Muscle layer of duodenum (tissue), 2 donors: ENCODE results near the gene TBC1D22A.

Source experiments
- H3K27ac ChIP-seq: one replicate; pipeline ENCODE4 v1.7.0; 2013; ENCODE audit warnings: mild to moderate bottlenecking, low read length
- H3K27me3 ChIP-seq: one replicate; pipeline ENCODE4 v1.7.0; 2013; ENCODE audit warnings: low read depth, mild to moderate bottlenecking, control low read depth, low read length
- H3K36me3 ChIP-seq, 2 donors: one replicate each; pipeline ENCODE4 v1.7.0; 2013; ENCODE audit warnings: low read length in 2 of 2, control low read depth in 1 of 2, mild to moderate bottlenecking in 1 of 2; ENCODE audit not compliant: insufficient read depth in 2 of 2, control insufficient read depth in 1 of 2
- H3K4me1 ChIP-seq, 2 donors: one replicate each; pipeline ENCODE4 v1.7.0; 2013; ENCODE audit warnings: low read length in 2 of 2, mild to moderate bottlenecking in 2 of 2, control low read depth in 1 of 2, moderate library complexity in 1 of 2; ENCODE audit not compliant: insufficient read depth in 2 of 2, control insufficient read depth in 1 of 2
- H3K4me3 ChIP-seq, 2 donors: one replicate each; pipeline ENCODE4 v1.7.0; 2013; ENCODE audit warnings: low read length in 2 of 2, low read depth in 1 of 2, mild to moderate bottlenecking in 1 of 2
- H3K9me3 ChIP-seq, 2 donors: one replicate each; pipeline ENCODE4 v1.7.0; 2013; ENCODE audit warnings: low read length in 2 of 2, control low read depth in 1 of 2, mild to moderate bottlenecking in 1 of 2; ENCODE audit not compliant: control insufficient read depth in 1 of 2
- donor health status: healthy.

Gene TBC1D22A

GRCh38 chr22:46792061-46792796, 29.8 kb downstream of the TBC1D22A start:
- Histone ChIP-seq H3K9me3 (no peaks in the 10 kb centered on the region), H3K4me1 (peaks cover 0 to 17% of the 10 kb centered on the region in 2 donors), H3K36me3 (peaks cover 14 to 40% of the 10 kb centered on the region in 2 donors), H3K4me3 (no peak overlapping the region), H3K27me3 (no peaks in the 10 kb centered on the region), H3K27ac (peak overlapping the region; percentile 51)

- H3K27me3 ChIP-seq: no peaks in the 10 kb centered on the region
- no peaks in the 10 kb centered on the region for H3K9me3 ChIP-seq
- peaks cover 19 to 41% of the 10 kb centered on the region in 2 donors for H3K36me3 ChIP-seq
- peaks cover 0 to 17% of the 10 kb centered on the region in 2 donors for H3K4me1 ChIP-seq
- H3K4me3 ChIP-seq: no peak overlapping the region
- no peak overlapping the region for H3K27ac ChIP-seq
Observed at GRCh38 chr22:46792841-46793261, 30.4 kb downstream of the TBC1D22A start.

GRCh38 chr22:46793497-46793896, 31.0 kb downstream of the TBC1D22A start:
- H3K27me3 ChIP-seq: no peaks in the 10 kb centered on the region
- H3K4me3 ChIP-seq: no peak overlapping the region
- peaks cover 22 to 48% of the 10 kb centered on the region in 2 donors for H3K36me3 ChIP-seq
- H3K9me3 ChIP-seq: no peaks in the 10 kb centered on the region
- H3K4me1 ChIP-seq: peaks cover 0 to 17% of the 10 kb centered on the region in 2 donors
- H3K27ac ChIP-seq: no peak overlapping the region

- Histone ChIP-seq H3K4me1 (peaks cover 0 to 17% of the 10 kb centered on the region in 2 donors), H3K9me3 (no peaks in the 10 kb centered on the region), H3K36me3 (peaks cover 22 to 48% of the 10 kb centered on the region in 2 donors), H3K4me3 (no peak overlapping the region), H3K27me3 (no peaks in the 10 kb centered on the region), H3K27ac (no peak overlapping the region)
Observed at GRCh38 chr22:46794067-46794466, 31.6 kb downstream of the TBC1D22A start.

- Histone ChIP-seq H3K4me3 (no peak overlapping the region), H3K36me3 (peaks cover 24 to 52% of the 10 kb centered on the region in 2 donors), H3K4me1 (peaks cover 0 to 17% of the 10 kb centered on the region in 2 donors), H3K9me3 (no peaks in the 10 kb centered on the region), H3K27me3 (no peaks in the 10 kb centered on the region), H3K27ac (no peak overlapping the region)
Observed at GRCh38 chr22:46794491-46794890, 32.0 kb downstream of the TBC1D22A start.

- H3K4me1 ChIP-seq: peaks cover 0 to 17% of the 10 kb centered on the region in 2 donors
- H3K36me3 ChIP-seq: peaks cover 31 to 59% of the 10 kb centered on the region in 2 donors
- H3K27ac ChIP-seq: no peak overlapping the region
- H3K27me3 ChIP-seq: no peaks in the 10 kb centered on the region
- no peak overlapping the region for H3K4me3 ChIP-seq
- H3K9me3 ChIP-seq: no peaks in the 10 kb centered on the region
Observed at GRCh38 chr22:46795140-46795539, 32.7 kb downstream of the TBC1D22A start.

GRCh38 chr22:46795845-46796565, 33.6 kb downstream of the TBC1D22A start:
- Histone ChIP-seq H3K4me3 (no peak overlapping the region), H3K27me3 (no peaks in the 10 kb centered on the region), H3K36me3 (peaks cover 37 to 67% of the 10 kb centered on the region in 2 donors), H3K4me1 (peaks cover 0 to 15% of the 10 kb centered on the region in 2 donors), H3K27ac (no peak overlapping the region), H3K9me3 (no peaks in the 10 kb centered on the region)

GRCh38 chr22:46796566-46797195, 34.2 kb downstream of the TBC1D22A start:
- Histone ChIP-seq H3K27me3 (no peaks in the 10 kb centered on the region), H3K4me1 (peaks cover 0 to 8% of the 10 kb centered on the region in 2 donors), H3K4me3 (no peak overlapping the region), H3K27ac (no peak overlapping the region), H3K9me3 (no peaks in the 10 kb centered on the region), H3K36me3 (peaks cover 37 to 70% of the 10 kb centered on the region in 2 donors)

GRCh38 chr22:46797355-46797754, 34.9 kb downstream of the TBC1D22A start:
- H3K4me1 ChIP-seq: peaks cover 0 to 5% of the 10 kb centered on the region in 2 donors
- no peaks in the 10 kb centered on the region for H3K9me3 ChIP-seq
- H3K27ac ChIP-seq: no peak overlapping the region
- H3K4me3 ChIP-seq: no peak overlapping the region
- peaks cover 37 to 76% of the 10 kb centered on the region in 2 donors for H3K36me3 ChIP-seq
- no peaks in the 10 kb centered on the region for H3K27me3 ChIP-seq

GRCh38 chr22:46798041-46798365, 35.6 kb downstream of the TBC1D22A start:
- H3K27me3 ChIP-seq: no peaks in the 10 kb centered on the region
- H3K9me3 ChIP-seq: no peaks in the 10 kb centered on the region
- no peak overlapping the region for H3K27ac ChIP-seq
- no peak overlapping the region for H3K4me3 ChIP-seq
- H3K36me3 ChIP-seq: peaks cover 36 to 71% of the 10 kb centered on the region in 2 donors
- H3K4me1 ChIP-seq: peaks cover 0 to 1% of the 10 kb centered on the region in 2 donors
